GM19035 (cell line): Measurements from ENCODE around the gene FARP2.

Experiments used
- ATAC-seq: cut with Tn5 transposase; IDR thresholded peaks from one replicate; pipeline ENCODE4 v1.9.1; 2021; ENCODE audit not compliant: unreplicated experiment

FARP2 gene

DNA sequence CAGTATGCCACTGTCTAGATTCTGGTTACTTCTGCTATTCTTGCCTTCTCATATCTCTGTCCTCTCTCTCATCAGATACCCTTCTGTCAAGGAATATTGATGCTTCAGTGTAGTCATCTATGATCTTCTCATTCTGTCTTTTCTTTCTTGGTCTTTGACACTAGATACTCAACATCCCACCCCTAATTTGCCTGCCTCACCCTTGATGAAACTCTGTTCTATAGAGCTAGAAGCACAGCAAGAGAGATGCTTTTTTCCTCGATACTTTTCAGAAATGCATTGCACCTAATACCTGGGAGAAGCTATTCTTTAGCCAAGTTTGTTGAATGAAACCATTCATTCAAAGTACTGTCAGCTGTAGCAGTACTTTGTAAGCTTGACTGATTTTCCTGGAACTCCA lies 30.8 kb upstream of the FARP2 start:
- no peak for ATAC-seq

GRCh38 chr2:241329669-241330615 lies 26.1 kb upstream of the FARP2 start:
- no peak for ATAC-seq

- ATAC-seq, result no peak
These were observed 25.5 kb upstream of the FARP2 start for GRCh38 chr2:241330616-241330981.

DNA sequence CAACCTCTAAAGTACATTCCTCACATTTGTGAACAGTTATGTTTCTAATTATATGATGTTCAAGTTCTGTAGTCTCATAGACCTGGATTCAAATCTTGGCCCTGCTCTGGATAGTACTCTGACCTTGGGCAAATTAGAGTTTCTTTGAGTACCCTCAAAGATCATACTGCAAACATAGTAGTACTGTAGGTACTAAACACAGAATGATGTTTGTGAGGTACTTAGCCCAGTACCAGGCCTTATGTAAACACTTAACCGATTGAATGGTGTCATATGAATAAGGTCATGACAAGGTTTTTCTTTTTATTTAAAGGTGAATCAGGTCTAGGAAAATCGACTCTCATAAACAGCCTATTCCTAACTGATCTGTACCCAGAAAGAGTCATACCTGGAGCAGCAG lies 21.3 kb upstream of the FARP2 start:
- no peak for ATAC-seq

DNA sequence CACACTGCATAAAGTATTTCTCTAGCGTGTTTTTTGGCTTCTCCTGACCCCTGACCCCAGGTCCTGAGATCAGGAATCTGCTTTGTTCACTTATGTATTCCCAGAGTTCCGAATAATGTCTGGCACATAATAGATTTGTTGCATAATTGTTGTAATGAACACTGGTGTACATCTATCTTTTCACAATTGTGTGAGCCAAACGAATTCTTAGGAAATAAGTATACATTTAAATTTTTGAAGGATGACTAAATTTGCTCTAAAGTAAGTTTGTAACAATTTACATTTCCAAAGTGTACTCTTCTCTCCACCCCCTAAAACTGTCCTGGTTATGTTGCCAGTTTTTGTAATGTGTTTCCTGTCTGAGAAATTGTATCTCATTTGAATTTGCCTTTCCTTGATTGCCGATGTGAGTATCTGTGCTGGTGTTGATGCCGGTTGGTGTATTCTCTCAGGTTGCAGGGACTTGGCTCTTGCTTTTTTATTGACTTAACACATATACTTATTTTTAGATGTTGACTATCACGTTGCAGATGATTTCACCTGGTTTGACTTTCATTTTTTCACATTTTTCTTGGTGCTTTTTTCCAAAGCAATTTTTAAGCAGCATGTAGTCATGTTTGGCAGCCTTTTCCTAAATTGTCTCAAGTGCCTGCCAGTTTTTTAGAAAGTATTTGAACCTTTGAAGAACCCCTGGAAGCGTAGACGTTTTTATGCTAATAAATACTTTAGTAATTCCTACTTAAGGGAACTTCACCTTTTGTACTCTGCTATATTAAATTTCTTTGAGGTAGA lies 16.1 kb upstream of the FARP2 start:
- no peak for ATAC-seq

- no peak for ATAC-seq
These were observed 15.4 kb upstream of the FARP2 start for GRCh38 chr2:241340631-241341163.

- no peak for ATAC-seq
These were observed 11.0 kb upstream of the FARP2 start for GRCh38 chr2:241344925-241345651.

GRCh38 chr2:241349941-241350340 lies 6.1 kb upstream of the FARP2 start:
- ATAC-seq, result no peak

GRCh38 chr2:241350530-241350877 lies 5.6 kb upstream of the FARP2 start:
- no peak for ATAC-seq

- ATAC-seq, result no peak
These were observed 5.0 kb upstream of the FARP2 start for GRCh38 chr2:241350878-241351639.

GRCh38 chr2:241351640-241352031 lies 4.4 kb upstream of the FARP2 start:
- ATAC-seq, result no peak

GRCh38 chr2:241352227-241352626 lies 3.9 kb upstream of the FARP2 start:
- no peak for ATAC-seq

DNA sequence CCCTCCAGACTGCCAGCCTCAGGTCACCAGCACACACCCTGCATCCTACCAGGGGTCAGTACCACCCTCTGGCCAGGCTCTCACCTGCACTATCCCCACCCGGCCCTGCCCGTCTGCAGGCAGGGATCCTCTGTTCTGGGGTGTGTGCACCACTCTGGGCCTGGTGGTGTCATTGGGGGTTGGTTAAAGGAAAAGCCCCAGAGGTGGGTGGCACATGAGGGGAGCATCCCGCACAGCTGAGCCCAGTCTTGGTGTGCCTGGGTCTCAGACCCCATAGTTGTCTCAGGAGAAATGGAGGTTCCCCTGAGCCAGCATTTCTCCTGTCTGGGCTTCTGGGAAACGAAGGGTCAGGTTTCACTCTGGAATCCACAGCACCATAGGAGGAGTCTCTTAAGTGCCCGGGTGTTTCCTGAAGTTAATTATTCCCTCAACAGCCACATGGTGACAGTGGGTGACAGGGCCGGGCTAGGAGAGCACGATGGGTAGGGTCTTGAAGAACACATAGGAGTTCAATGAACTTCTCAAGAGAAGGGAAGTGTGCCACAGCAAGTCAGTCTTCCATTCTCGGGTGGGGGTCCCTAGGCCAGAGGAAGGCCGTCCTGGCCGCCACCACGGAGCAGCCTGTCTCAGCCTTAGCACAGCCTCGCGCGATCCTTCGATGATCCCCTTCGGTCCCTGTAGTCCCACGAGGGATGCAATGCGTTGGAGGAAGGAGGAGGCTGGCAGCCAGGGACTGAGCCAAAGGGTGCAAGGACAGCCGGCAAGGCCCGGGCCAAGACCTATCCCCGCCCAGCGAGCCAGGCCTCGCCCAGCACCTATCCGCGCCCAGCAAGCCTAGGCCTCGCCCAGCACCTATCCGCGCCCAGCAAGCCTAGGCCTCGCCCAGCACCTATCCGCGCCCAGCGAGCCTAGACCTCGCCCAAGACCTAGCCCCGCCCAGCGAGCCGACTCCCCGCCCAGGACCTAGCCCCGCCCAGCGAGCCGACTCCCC lies 1.1 kb upstream of the FARP2 start:
- peak; percentile 43 for ATAC-seq

GRCh38 chr2:241356871-241357260 lies 781 bp downstream of the FARP2 start:
- ATAC-seq, result no peak

GRCh38 chr2:241357531-241357930 lies 1.4 kb downstream of the FARP2 start:
- no peak for ATAC-seq

DNA sequence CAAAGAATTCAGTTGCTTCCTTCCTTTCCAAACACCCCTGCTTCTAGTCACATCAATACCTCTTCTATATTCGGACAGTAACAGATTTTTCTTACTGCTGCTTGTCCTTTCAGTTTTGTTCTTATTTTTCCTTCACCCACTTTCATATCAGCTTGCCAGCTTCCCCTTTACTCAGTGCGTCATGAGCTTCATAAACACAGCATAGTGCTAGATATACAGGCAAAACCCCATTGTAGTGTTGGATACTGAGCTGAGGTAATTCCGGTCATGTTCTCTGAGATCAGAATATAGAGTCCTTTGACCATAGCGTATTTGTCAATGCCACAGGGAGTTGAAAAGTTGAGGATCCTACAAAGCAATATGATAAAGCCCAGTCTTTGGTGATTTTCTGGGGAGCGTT lies 2.4 kb downstream of the FARP2 start:
- ATAC-seq, result peak; percentile 33

DNA sequence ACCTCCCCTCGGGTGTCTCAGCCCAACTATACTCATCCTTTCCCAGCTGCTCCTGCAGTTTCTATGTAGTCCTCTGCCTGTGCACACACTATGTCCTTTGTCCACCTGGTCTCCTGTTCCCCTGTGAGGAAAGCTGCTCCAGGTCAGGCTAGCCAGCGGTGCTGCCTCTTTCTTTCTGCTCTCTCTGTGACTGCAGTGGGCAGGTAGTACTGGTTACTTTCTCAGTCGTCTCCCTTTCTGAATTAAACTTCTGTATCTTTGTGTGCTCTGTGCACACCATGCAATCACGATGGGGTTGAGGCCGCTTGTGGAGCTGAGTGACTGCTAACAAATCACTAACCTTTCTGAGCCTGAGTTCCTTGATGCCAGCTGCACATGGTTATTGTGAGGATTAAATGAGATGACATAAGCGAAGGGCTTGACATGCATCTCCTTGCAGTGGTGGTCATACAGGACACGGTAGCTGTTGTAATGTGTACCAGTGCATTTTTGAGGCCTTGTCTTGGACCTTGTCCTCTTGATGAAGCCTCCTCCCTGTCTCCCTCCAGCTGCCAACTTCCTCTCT lies 3.5 kb downstream of the FARP2 start:
- ATAC-seq, result no peak

GRCh38 chr2:241363426-241363825 lies 7.3 kb downstream of the FARP2 start:
- ATAC-seq, result no peak

DNA sequence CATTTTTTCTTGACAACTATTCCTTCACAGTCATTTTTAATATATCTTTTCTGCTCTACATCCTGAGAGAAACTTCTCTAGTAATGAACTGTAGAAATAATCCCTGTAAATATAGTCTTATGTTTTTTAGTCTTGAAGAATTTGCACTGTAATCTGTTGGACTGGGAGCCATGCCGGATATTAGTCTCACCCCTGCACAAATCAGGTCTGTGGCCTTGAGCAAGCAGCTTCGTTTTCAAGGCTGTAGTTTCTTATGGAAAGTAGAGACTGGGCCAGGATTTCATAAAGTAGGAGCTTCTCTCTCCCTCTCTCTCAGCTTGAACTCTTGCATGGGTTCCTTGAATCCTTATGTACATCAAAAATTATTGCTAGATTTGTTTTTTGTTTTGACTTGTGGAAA lies 8.7 kb downstream of the FARP2 start:
- no peak for ATAC-seq
